Fibroblast of lung (primary cell): Measurements from ENCODE around the gene ELL.

Experiments
- EZH2 ChIP-seq: IDR thresholded peaks from 2 replicates; pipeline ENCODE4 v1.5.1; 2012; ENCODE audit warnings: low read length, control low read depth, mild to moderate bottlenecking; ENCODE audit errors: missing control alignments
- TF ChIP-seq, protein P1 (sequence below), 2 donors: IDR thresholded peaks in 1 of 2; conservative IDR thresholded peaks in 1 of 2; 1 replicate in 1 of 2; 2 replicates in 1 of 2; pipeline ENCODE4 v1.5.1; 2011 to 2012; ENCODE audit warnings: low read length in 2 of 2, control low read depth in 1 of 2, inconsistent platforms in 1 of 2, low read depth in 1 of 2, mild to moderate bottlenecking in 1 of 2

DNA sequence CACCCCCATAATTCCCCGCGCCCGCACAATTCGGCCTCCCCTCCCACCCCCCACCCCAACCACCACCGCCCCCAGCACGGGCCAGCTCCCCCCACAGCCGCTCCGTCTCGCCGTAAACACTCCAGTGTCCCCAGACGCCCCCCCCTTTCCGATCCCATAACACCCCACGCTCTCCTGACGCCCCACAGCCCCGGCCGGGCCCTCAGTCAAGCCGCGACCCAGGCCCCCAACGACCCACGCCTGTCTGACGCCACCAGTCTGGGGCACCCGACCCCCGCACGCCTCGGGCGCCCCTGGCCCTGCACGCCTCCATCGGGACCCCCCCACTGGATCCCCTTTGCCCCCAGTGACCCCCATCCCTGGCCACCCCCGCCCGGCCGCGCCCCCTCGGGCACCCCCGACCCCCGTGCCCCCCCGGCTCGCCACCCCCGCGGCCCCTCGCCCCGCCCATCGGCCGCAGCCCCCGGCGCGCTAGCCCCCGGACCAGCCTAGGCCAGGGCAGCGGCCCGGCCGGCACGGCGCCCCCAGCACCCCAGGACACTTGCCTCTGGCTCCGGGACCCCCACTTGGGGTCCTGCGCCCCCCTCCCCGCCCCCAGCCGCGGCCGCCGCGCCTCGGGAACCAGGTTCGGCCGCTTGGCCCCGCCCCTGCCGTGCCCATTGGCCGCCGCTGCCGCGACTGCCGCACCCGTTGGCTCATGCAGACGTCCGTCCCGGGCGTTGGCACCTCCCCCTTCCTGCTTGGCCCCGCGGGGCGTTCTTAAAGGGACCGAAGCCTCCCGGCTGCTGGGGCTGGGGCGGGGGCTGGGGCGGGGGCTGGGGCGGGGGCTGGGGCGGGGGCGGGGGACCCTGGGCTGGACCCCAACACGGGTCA lies 21.3 kb upstream of the ELL start, which contains the start of gene FKBP8:
- TF ChIP-seq, protein P1, sequence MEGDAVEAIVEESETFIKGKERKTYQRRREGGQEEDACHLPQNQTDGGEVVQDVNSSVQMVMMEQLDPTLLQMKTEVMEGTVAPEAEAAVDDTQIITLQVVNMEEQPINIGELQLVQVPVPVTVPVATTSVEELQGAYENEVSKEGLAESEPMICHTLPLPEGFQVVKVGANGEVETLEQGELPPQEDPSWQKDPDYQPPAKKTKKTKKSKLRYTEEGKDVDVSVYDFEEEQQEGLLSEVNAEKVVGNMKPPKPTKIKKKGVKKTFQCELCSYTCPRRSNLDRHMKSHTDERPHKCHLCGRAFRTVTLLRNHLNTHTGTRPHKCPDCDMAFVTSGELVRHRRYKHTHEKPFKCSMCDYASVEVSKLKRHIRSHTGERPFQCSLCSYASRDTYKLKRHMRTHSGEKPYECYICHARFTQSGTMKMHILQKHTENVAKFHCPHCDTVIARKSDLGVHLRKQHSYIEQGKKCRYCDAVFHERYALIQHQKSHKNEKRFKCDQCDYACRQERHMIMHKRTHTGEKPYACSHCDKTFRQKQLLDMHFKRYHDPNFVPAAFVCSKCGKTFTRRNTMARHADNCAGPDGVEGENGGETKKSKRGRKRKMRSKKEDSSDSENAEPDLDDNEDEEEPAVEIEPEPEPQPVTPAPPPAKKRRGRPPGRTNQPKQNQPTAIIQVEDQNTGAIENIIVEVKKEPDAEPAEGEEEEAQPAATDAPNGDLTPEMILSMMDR (conservative IDR thresholded peaks at IDR 0.05 in 1 of 2, IDR thresholded peaks at IDR 0.05 in 1 of 2; ENCODE audit: low read depth in 1 of 2, low read length in 2 of 2): no peak
- no peak for TF ChIP-seq EZH2
